ENCODE results near the gene MINDY4.

MINDY4 gene

GRCh38 chr7:30765408-30765807 lies 5.8 kb upstream of the MINDY4 start:
- Mint-ChIP-seq H3K4me1 (peaks cover 39% of the 10 kb centered on the region), H3K27ac (peak overlapping the region in 2 of 3 experiments; percentile 73 to 89), H3K36me3 (ENCODE audit: low read depth) (no peaks in the 10 kb centered on the region), H3K9me3 (no peaks in the 10 kb centered on the region), H3K4me3 (no peak overlapping the region), H3K27me3 (ENCODE audit: low read depth) (peaks cover 6% of the 10 kb centered on the region)
- TF ChIP-seq CTCF (IDR thresholded peaks at IDR 0.05; ENCODE audit: unreplicated experiment in 3 of 3): no peak

- Mint-ChIP-seq H3K27me3 (ENCODE audit: low read depth) (peaks cover 6% of the 10 kb centered on the region), H3K36me3 (ENCODE audit: low read depth) (no peaks in the 10 kb centered on the region), H3K4me1 (peaks cover 19% of the 10 kb centered on the region), H3K27ac (peak overlapping the region; percentile 55 to 82 (median 69)), H3K9me3 (no peaks in the 10 kb centered on the region), H3K4me3 (peak overlapping the region; percentile 71 to 86 (median 74))
- TF ChIP-seq CTCF (IDR thresholded peaks at IDR 0.05; ENCODE audit: unreplicated experiment in 3 of 3): no peak
These were observed 408 bp upstream of the MINDY4 start for GRCh38 chr7:30770845-30771173.

- Mint-ChIP-seq H3K27me3 (ENCODE audit: low read depth) (peaks cover 6% of the 10 kb centered on the region), H3K4me3 (peak overlapping the region in 2 of 3 experiments; percentile 93), H3K36me3 (ENCODE audit: low read depth) (no peaks in the 10 kb centered on the region), H3K4me1 (peaks cover 19% of the 10 kb centered on the region), H3K9me3 (no peaks in the 10 kb centered on the region), H3K27ac (peak overlapping the region; percentile 37 to 83 (median 50))
- no peak for TF ChIP-seq CTCF (IDR thresholded peaks at IDR 0.05; ENCODE audit: unreplicated experiment in 3 of 3)
These were observed 736 bp downstream of the MINDY4 start for GRCh38 chr7:30771880-30772425.

- Mint-ChIP-seq H3K36me3 (ENCODE audit: low read depth) (no peaks in the 10 kb centered on the region), H3K9me3 (no peaks in the 10 kb centered on the region), H3K4me1 (peaks cover 19% of the 10 kb centered on the region), H3K27ac (no peak overlapping the region), H3K27me3 (ENCODE audit: low read depth) (peaks cover 2% of the 10 kb centered on the region), H3K4me3 (peak overlapping the region in 2 of 3 experiments; percentile 93)
- TF ChIP-seq CTCF (IDR thresholded peaks at IDR 0.05; ENCODE audit: unreplicated experiment in 3 of 3): no peak
These were observed 1.8 kb downstream of the MINDY4 start for GRCh38 chr7:30772984-30773383.

- no peak for TF ChIP-seq CTCF (IDR thresholded peaks at IDR 0.05; ENCODE audit: unreplicated experiment in 3 of 3)
- H3K4me1 Mint-ChIP-seq: peaks cover 7% of the 10 kb centered on the region
- H3K9me3 Mint-ChIP-seq: no peaks in the 10 kb centered on the region
These were observed 4.8 kb downstream of the MINDY4 start for GRCh38 chr7:30775992-30776391.

GRCh38 chr7:30776971-30777370 lies 5.8 kb downstream of the MINDY4 start:
- no peaks in the 10 kb centered on the region for H3K9me3 Mint-ChIP-seq
- peaks cover 5% of the 10 kb centered on the region for H3K4me1 Mint-ChIP-seq
- TF ChIP-seq CTCF (IDR thresholded peaks at IDR 0.05; ENCODE audit: unreplicated experiment in 3 of 3): no peak
- peaks cover 6% of the 10 kb centered on the region for H3K36me3 Mint-ChIP-seq (ENCODE audit: low read depth)
- H3K27me3 Mint-ChIP-seq (ENCODE audit: low read depth): no peaks in the 10 kb centered on the region
- no peak overlapping the region for H3K4me3 Mint-ChIP-seq
- no peak overlapping the region for H3K27ac Mint-ChIP-seq

More at GRCh38 chr7:30775992-30776391, 4.8 kb downstream of the MINDY4 start:
- no peaks in the 10 kb centered on the region for H3K27me3 Mint-ChIP-seq (ENCODE audit: low read depth)
- no peaks in the 10 kb centered on the region for H3K36me3 Mint-ChIP-seq (ENCODE audit: low read depth)
- no peak overlapping the region for H3K27ac Mint-ChIP-seq
- H3K4me3 Mint-ChIP-seq: no peak overlapping the region

Data from nephron (organoid).